SK-N-SH treated with all-trans-retinoic acid at 6 μM for 48 hours (cell line): ENCODE data around the gene GALT.

Source experiments
- ATAC-seq: fragments of 200-7000 bp; cut with Tn5 transposase; 3 replicates; pipeline ENCODE4 v1.9.1; 2020; ENCODE audit warnings: mild to moderate bottlenecking, moderate library complexity
- ARNTL ChIP-seq: fragments of 450-650 bp; formaldehyde crosslinking; IDR thresholded peaks from 2 replicates; pipeline ENCODE4 v1.5.0; 2020; ENCODE audit warnings: low read depth, mild to moderate bottlenecking, moderate library complexity, borderline replicate concordance
- BACH2 ChIP-seq: fragments of 250-450 bp; sonication (Bioruptor Pico); IDR thresholded peaks from 2 replicates; pipeline ENCODE4 v1.9.0; 2021; ENCODE audit warnings: mild to moderate bottlenecking, borderline replicate concordance
- CSDC2 ChIP-seq: fragments of 250-450 bp; sonication (Bioruptor Pico); IDR thresholded peaks from 2 replicates; pipeline ENCODE4 v1.5.0; 2020; ENCODE audit warnings: mild to moderate bottlenecking, moderate library complexity
- ESRRG ChIP-seq: fragments of 250-450 bp; sonication (Bioruptor Pico); IDR thresholded peaks from 2 replicates; pipeline ENCODE4 v1.6.1; 2021; ENCODE audit warnings: mild to moderate bottlenecking
- GLIS3 ChIP-seq: fragments of 250-450 bp; sonication (Bioruptor Pico); IDR thresholded peaks from 2 replicates; pipeline ENCODE4 v1.5.0; 2020; ENCODE audit warnings: mild to moderate bottlenecking, moderate library complexity
- ISL1 ChIP-seq: fragments of 250-450 bp; sonication (Bioruptor Pico); IDR thresholded peaks from 2 replicates; pipeline ENCODE4 v2.1.2; 2022; ENCODE audit warnings: mild to moderate bottlenecking, moderate library complexity
- OSR1 ChIP-seq: fragments of 250-450 bp; sonication (Bioruptor Pico); IDR thresholded peaks from 2 replicates; pipeline ENCODE4 v1.8.0; 2022; ENCODE audit warnings: moderate library complexity, mild to moderate bottlenecking, inconsistent platforms
- PPARA ChIP-seq: fragments of 250-450 bp; sonication (Bioruptor Pico); IDR thresholded peaks from 2 replicates; pipeline ENCODE4 v1.5.0; 2020; ENCODE audit warnings: mild to moderate bottlenecking, borderline replicate concordance
- RARB ChIP-seq: fragments of 250-450 bp; sonication (Bioruptor Pico); IDR thresholded peaks from 2 replicates; pipeline ENCODE4 v1.8.0; 2021; ENCODE audit warnings: mild to moderate bottlenecking, moderate library complexity
- SNAI2 ChIP-seq: fragments of 250-450 bp; sonication (Bioruptor Pico); IDR thresholded peaks from 2 replicates; pipeline ENCODE4 v1.5.0; 2020; ENCODE audit warnings: mild to moderate bottlenecking, moderate library complexity
- TCF4 ChIP-seq: fragments of 250-450 bp; sonication (Bioruptor Pico); IDR thresholded peaks from 2 replicates; pipeline ENCODE4 v1.8.0; 2021; ENCODE audit warnings: mild to moderate bottlenecking, moderate library complexity, borderline replicate concordance
- TOX ChIP-seq: fragments of 250-450 bp; sonication (Bioruptor Pico); IDR thresholded peaks from 2 replicates; pipeline ENCODE4 v1.8.0; 2021; ENCODE audit warnings: mild to moderate bottlenecking, moderate library complexity, borderline replicate concordance
- ZC3H10 ChIP-seq: fragments of 250-450 bp; sonication (Bioruptor Pico); IDR thresholded peaks from 2 replicates; pipeline ENCODE4 v1.5.1; 2021; ENCODE audit warnings: mild to moderate bottlenecking, moderate library complexity
- ZFP3 ChIP-seq: fragments of 250-450 bp; sonication (Bioruptor Pico); IDR thresholded peaks from 2 replicates; pipeline ENCODE4 v1.5.0; 2020; ENCODE audit warnings: mild to moderate bottlenecking, moderate library complexity
- ZFP30 ChIP-seq: fragments of 450-650 bp; formaldehyde crosslinking; IDR thresholded peaks from 2 replicates; pipeline ENCODE4 v1.5.0; 2022; ENCODE audit warnings: mild to moderate bottlenecking, moderate library complexity
- ZNF565 ChIP-seq: fragments of 450-650 bp; formaldehyde crosslinking; conservative IDR thresholded peaks from 2 replicates; pipeline ENCODE4 v1.5.0; 2020; ENCODE audit warnings: low read depth, mild to moderate bottlenecking, moderate library complexity
- ZNF70 ChIP-seq: fragments of 450-650 bp; formaldehyde crosslinking; IDR thresholded peaks from 2 replicates; pipeline ENCODE4 v1.5.0; 2020; ENCODE audit warnings: mild to moderate bottlenecking, moderate library complexity
- ZNF8 ChIP-seq: fragments of 450-650 bp; formaldehyde crosslinking; IDR thresholded peaks from 2 replicates; pipeline ENCODE4 v1.5.0; 2020; ENCODE audit warnings: mild to moderate bottlenecking, moderate library complexity
- TF ChIP-seq, protein P1 (sequence below): fragments of 250-450 bp; sonication (Bioruptor Pico); IDR thresholded peaks from 2 replicates; pipeline ENCODE4 v1.8.0; 2020; ENCODE audit warnings: mild to moderate bottlenecking, moderate library complexity, borderline replicate concordance
- TF ChIP-seq, protein P2 (sequence below): fragments of 250-450 bp; sonication (Bioruptor Pico); IDR thresholded peaks from 2 replicates; pipeline ENCODE4 v1.5.1; 2020; ENCODE audit warnings: low read depth, mild to moderate bottlenecking, moderate library complexity
- TF ChIP-seq, protein P3 (sequence below): fragments of 250-450 bp; sonication (Bioruptor Pico); IDR thresholded peaks from 2 replicates; pipeline ENCODE4 v1.5.1; 2021; ENCODE audit warnings: mild to moderate bottlenecking, moderate library complexity
- TF ChIP-seq, protein P4 (sequence below): fragments of 250-450 bp; sonication (Bioruptor Pico); IDR thresholded peaks from 2 replicates; pipeline ENCODE4 v1.5.0; 2020; ENCODE audit warnings: mild to moderate bottlenecking, moderate library complexity
- TF ChIP-seq, protein P5 (sequence below): fragments of 250-450 bp; sonication (Bioruptor Pico); IDR thresholded peaks from 2 replicates; pipeline ENCODE4 v1.8.0; 2021; ENCODE audit warnings: low read depth, mild to moderate bottlenecking, moderate library complexity, borderline replicate concordance

Gene GALT

DNA sequence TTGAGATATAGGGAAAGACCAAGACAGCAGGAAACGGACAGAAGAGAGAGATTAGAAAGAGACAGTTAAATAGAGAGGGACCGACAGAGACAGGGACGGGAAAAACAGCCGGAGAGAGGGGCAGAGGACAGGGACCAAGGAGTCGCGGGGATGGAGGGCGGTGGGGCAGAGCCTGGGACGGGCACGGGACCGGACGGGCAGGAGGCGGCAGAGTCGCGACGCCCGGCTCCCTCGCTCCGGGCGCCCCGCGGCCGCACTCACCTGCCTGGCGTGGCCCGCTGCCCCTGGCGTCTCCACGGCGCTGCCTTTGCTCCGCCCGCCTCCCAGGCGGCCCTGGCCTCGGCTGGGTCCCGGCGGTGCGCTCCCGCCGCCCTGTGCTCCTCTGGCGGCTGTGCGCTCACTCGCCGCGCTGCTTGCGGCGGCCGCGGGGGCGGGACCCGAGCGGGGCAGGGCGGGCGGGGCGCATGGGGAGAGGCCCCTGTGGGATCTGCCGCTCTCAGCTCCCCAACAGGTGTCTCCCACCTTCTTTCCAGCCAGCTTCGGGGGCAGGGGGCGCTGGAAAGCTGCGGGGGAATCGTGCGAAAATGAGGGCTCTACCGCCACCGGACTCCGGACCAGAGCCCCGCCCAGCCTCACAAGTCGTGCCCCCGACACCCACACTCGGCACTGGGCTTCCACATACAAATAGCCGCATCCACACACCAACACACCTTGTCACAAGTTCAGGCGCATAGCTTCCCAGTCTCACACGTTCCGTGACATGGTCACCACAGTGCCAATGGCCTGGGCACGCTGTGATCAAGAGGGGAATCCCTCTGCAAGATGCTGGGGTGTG, 17.6 kb upstream of the GALT start, which contains the start of gene ARID3C:
ARID3C (minus strand) TSS at position 411 of the 835 bp plus-strand sequence. CDS start 1,052 bp downstream, outside the sequence.
- ATAC-seq = peak; percentile 85

DNA sequence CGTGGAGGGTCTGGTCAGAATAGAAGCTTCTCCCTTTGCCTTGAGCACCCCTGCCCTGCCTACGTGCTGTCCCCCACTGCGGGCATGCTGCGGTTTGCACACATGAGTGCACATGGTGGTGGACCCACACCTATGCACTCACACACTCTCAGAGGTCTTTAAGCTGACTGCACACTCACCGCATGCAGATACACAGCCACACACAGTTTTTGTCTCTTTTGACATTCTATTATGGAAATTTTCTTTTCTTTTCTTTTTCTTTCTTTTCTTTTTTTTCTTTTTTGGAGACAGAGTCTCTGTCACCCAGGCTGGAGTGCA, 17.0 kb upstream of the GALT start:
- no peak; the same call in 2 of the 3 replicates for ATAC-seq
- TF ChIP-seq ISL1 = no peak
- TF ChIP-seq ARNTL (CRISPR knock-in tag) = no peak
- no peak for TF ChIP-seq ZNF8
- no peak for TF ChIP-seq BACH2 (CRISPR knock-in tag)
- TF ChIP-seq, protein P1, sequence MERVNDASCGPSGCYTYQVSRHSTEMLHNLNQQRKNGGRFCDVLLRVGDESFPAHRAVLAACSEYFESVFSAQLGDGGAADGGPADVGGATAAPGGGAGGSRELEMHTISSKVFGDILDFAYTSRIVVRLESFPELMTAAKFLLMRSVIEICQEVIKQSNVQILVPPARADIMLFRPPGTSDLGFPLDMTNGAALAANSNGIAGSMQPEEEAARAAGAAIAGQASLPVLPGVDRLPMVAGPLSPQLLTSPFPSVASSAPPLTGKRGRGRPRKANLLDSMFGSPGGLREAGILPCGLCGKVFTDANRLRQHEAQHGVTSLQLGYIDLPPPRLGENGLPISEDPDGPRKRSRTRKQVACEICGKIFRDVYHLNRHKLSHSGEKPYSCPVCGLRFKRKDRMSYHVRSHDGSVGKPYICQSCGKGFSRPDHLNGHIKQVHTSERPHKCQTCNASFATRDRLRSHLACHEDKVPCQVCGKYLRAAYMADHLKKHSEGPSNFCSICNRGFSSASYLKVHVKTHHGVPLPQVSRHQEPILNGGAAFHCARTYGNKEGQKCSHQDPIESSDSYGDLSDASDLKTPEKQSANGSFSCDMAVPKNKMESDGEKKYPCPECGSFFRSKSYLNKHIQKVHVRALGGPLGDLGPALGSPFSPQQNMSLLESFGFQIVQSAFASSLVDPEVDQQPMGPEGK (CRISPR knock-in tag) = no peak
- no peak for TF ChIP-seq CSDC2 (CRISPR knock-in tag)
- TF ChIP-seq ZNF565 (CRISPR knock-in tag) = no peak
- TF ChIP-seq PPARA = no peak
- no peak for TF ChIP-seq OSR1 (CRISPR knock-in tag)
- TF ChIP-seq ZC3H10 (CRISPR knock-in tag) = no peak
- TF ChIP-seq GLIS3 (CRISPR knock-in tag) = no peak
- TF ChIP-seq, protein P2, sequence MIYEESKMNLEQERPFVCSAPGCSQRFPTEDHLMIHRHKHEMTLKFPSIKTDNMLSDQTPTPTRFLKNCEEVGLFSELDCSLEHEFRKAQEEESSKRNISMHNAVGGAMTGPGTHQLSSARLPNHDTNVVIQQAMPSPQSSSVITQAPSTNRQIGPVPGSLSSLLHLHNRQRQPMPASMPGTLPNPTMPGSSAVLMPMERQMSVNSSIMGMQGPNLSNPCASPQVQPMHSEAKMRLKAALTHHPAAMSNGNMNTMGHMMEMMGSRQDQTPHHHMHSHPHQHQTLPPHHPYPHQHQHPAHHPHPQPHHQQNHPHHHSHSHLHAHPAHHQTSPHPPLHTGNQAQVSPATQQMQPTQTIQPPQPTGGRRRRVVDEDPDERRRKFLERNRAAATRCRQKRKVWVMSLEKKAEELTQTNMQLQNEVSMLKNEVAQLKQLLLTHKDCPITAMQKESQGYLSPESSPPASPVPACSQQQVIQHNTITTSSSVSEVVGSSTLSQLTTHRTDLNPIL = no peak
- TF ChIP-seq RARB = no peak
- TF ChIP-seq ZFP30 (CRISPR knock-in tag) = no peak
- no peak for TF ChIP-seq TCF4 (CRISPR knock-in tag)
- no peak for TF ChIP-seq ZNF70 (CRISPR knock-in tag)
- no peak for TF ChIP-seq SNAI2
- no peak for TF ChIP-seq TOX

More for the DNA sequence above, 17.6 kb upstream of the GALT start, which contains the start of gene ARID3C:
- TF ChIP-seq ZC3H10 (CRISPR knock-in tag) (no peak), ISL1 (no peak), ZFP3 (CRISPR knock-in tag) (no peak), ZNF70 (CRISPR knock-in tag) (no peak)

DNA sequence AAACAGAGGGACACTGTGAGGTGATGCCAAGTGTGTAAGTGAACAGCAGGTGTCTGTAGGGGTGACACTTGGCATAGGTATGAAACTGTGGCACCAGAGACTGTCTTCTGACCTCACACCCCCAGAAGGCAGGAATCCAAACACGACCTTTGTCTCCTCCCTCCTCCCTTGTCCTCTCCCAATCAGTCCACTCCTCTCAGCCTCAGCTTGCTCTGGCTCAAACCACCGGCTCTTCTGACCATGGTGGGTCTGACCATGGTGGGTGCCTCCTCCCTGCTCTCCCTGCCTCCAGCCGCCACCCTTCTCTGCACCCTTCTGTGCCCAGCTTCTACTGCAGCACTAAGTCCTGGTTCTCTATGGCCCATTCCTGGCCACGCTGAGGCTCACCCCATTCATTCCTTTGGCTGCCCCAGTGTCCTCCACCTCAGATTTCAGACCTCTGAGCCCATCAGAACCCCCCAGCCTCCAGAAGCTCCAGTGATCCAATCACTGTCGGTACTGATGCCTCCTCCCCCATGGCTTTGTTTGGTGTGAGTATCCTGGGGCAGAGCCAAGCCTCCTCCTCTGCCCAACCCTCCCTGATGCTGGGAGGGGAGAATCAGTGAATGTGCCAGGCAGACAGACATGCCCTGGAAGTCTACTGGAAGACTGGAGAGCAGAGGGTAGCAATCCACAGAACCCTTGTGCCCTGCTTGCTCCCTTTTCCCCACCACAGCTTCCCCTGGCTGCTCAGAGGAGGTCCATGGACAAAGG, 15.9 kb upstream of the GALT start:
- ATAC-seq = no peak
- TF ChIP-seq, protein P1 (CRISPR knock-in tag) = no peak
- TF ChIP-seq ARNTL (CRISPR knock-in tag) (no peak), OSR1 (CRISPR knock-in tag) (no peak), GLIS3 (CRISPR knock-in tag) (no peak), CSDC2 (CRISPR knock-in tag) (no peak), ZNF565 (CRISPR knock-in tag) (no peak), ESRRG (CRISPR knock-in tag) (no peak), TOX (no peak)
- TF ChIP-seq, protein P3, sequence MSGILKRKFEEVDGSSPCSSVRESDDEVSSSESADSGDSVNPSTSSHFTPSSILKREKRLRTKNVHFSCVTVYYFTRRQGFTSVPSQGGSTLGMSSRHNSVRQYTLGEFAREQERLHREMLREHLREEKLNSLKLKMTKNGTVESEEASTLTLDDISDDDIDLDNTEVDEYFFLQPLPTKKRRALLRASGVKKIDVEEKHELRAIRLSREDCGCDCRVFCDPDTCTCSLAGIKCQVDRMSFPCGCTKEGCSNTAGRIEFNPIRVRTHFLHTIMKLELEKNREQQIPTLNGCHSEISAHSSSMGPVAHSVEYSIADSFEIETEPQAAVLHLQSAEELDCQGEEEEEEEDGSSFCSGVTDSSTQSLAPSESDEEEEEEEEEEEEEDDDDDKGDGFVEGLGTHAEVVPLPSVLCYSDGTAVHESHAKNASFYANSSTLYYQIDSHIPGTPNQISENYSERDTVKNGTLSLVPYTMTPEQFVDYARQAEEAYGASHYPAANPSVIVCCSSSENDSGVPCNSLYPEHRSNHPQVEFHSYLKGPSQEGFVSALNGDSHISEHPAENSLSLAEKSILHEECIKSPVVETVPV (CRISPR knock-in tag) = no peak
- TF ChIP-seq, protein P4, sequence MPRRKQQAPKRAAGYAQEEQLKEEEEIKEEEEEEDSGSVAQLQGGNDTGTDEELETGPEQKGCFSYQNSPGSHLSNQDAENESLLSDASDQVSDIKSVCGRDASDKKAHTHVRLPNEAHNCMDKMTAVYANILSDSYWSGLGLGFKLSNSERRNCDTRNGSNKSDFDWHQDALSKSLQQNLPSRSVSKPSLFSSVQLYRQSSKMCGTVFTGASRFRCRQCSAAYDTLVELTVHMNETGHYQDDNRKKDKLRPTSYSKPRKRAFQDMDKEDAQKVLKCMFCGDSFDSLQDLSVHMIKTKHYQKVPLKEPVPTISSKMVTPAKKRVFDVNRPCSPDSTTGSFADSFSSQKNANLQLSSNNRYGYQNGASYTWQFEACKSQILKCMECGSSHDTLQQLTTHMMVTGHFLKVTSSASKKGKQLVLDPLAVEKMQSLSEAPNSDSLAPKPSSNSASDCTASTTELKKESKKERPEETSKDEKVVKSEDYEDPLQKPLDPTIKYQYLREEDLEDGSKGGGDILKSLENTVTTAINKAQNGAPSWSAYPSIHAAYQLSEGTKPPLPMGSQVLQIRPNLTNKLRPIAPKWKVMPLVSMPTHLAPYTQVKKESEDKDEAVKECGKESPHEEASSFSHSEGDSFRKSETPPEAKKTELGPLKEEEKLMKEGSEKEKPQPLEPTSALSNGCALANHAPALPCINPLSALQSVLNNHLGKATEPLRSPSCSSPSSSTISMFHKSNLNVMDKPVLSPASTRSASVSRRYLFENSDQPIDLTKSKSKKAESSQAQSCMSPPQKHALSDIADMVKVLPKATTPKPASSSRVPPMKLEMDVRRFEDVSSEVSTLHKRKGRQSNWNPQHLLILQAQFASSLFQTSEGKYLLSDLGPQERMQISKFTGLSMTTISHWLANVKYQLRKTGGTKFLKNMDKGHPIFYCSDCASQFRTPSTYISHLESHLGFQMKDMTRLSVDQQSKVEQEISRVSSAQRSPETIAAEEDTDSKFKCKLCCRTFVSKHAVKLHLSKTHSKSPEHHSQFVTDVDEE (CRISPR knock-in tag) = no peak
- TF ChIP-seq, protein P5, sequence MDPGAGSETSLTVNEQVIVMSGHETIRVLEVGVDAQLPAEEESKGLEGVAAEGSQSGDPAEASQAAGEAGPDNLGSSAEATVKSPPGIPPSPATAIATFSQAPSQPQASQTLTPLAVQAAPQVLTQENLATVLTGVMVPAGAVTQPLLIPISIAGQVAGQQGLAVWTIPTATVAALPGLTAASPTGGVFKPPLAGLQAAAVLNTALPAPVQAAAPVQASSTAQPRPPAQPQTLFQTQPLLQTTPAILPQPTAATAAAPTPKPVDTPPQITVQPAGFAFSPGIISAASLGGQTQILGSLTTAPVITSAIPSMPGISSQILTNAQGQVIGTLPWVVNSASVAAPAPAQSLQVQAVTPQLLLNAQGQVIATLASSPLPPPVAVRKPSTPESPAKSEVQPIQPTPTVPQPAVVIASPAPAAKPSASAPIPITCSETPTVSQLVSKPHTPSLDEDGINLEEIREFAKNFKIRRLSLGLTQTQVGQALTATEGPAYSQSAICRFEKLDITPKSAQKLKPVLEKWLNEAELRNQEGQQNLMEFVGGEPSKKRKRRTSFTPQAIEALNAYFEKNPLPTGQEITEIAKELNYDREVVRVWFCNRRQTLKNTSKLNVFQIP (CRISPR knock-in tag) = no peak
- TF ChIP-seq, all 23 proteins: peak for 0
